ENCODE measurements around the gene CST9. TPM values are rescaled to one million over a fixed set of nuclear protein-coding genes. Genes with fewer than 3 reads are reported as not detected.

CST9 gene
- total RNA-seq, 1 experiment from 2014 or later, result not detected

DNA sequence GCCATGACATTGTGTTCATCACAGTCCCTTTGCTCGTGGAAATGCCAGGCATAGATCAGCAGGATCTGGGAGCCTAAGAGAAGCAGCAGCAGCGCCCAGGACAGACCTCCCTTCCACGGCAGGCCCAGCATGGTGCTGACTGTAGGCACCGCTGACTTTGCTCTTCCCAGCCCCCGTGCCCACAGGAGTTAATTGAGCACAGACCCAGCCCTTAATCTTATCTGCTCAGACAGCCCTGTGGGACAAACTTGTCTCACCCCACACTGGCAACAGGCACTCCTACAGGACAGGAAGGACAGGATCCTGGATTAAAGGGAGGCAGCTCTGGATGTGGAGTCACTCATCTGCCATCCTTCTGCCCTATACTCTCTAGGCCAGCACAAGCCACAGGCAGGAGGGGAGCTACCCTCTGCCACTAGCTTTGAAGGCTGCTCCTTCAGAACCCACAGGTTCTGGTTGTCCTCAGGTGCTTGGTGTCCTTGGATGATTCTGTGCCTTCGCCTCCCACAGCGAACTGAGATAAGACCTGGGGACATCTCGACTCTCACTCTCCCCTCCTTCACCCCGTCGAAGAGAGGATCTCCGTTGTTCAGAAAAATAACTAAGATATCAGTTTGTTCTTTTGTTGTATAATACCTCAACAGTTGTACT lies 37.3 kb downstream of the CST9 start, which contains the start of gene CST9L (continued):
- no peak for TF ChIP-seq ZNF274 (IDR thresholded peaks at IDR 0.05; ENCODE audit: low read depth, low read length)
- no peak for TF ChIP-seq FOSL1 (IDR thresholded peaks at IDR 0.05; ENCODE audit: low read depth)
- TF ChIP-seq EGR1 (IDR thresholded peaks at IDR 0.05; ENCODE audit: low read depth), result no peak
- TF ChIP-seq, protein P1, sequence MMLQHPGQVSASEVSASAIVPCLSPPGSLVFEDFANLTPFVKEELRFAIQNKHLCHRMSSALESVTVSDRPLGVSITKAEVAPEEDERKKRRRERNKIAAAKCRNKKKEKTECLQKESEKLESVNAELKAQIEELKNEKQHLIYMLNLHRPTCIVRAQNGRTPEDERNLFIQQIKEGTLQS (IDR thresholded peaks at IDR 0.05), result no peak
- no peak for TF ChIP-seq POLR2AphosphoS5 (IDR thresholded peaks at IDR 0.05; ENCODE audit: low read depth, low read length)
- no peak for TF ChIP-seq SIN3A (IDR thresholded peaks at IDR 0.05; ENCODE audit: low read depth)
- no peak for TF ChIP-seq TCF7L2 (IDR thresholded peaks at IDR 0.05; ENCODE audit: borderline replicate concordance, extremely low read depth, insufficient read depth, insufficient read length)
- no peak for TF ChIP-seq SP1 (IDR thresholded peaks at IDR 0.05; ENCODE audit: low read depth)
- no peak for TF ChIP-seq EZH2phosphoT487 (IDR thresholded peaks at IDR 0.05; ENCODE audit: borderline replicate concordance)

DNA sequence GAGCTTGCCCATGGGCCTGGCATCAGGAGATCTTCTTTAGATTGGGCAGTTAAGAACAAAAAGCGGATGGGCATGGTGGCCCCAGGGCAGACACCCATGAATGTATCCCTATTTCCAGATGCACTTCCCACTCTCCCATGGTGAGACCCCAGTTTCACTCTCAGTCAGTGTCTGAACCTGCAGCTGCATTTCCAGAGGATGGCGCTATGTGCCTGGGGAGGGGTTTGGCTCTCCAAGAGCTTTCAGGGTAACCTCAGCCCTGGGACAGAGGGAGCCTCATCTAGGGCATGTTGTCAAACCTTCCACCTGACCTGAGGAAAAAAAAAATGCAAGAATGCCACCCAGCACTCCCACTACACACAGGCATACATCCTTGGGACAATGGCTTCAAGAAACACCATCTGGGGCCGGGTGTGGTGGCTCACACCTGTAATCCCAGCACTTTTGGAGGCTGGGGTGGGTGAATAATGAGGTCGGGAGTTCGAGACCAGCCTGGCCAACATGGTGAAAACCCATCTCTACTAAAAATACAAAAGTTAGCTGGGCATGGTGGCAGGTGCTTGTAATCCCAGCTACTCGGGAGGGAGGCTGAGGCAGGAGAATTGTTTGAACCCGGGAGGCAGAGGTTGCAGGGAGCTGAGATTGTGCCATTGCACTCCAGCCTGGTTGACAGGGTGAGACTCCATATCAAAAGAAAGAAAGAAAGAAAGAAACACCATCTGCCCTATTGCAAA lies 39.4 kb downstream of the CST9 start:
- Histone ChIP-seq H3K4me1 (ENCODE audit: control insufficient read depth in 1 of 2, insufficient read depth in 2 of 2, low read length in 2 of 2) (no peaks in the 10 kb centered on the region), H2AFZ (ENCODE audit: low read depth, low read length, poor library complexity, severe bottlenecking) (no peak overlapping the region), H3K9me3 (ENCODE audit: control insufficient read depth in 1 of 2, insufficient read depth in 1 of 2, low read depth in 1 of 2, low read length in 2 of 2) (0 out of 4 replicates have a peak, but pooled peaks cover 0 to 3% of the 10 kb centered on the region in 2 experiments), H3K4me3 (replicated peaks in 1 of 2; ENCODE audit: low read depth in 1 of 2, low read length in 2 of 2) (no peak overlapping the region), H3K27me3 (ENCODE audit: insufficient read depth, low read length) (peaks cover 26% of the 10 kb centered on the region), H4K20me1 (ENCODE audit: insufficient read depth) (no peaks in the 10 kb centered on the region), H3K9ac (ENCODE audit: low read length) (no peak overlapping the region), H3K79me2 (ENCODE audit: insufficient read depth, low read length) (no peaks in the 10 kb centered on the region), H3K36me3 (ENCODE audit: control insufficient read depth in 1 of 2, insufficient read depth in 2 of 2, low read length in 2 of 2) (no peaks in the 10 kb centered on the region), H3K4me2 (ENCODE audit: low read length) (no peak overlapping the region), H3K27ac (ENCODE audit: low read depth, low read length) (no peak overlapping the region), H3K9me2 (ENCODE audit: insufficient read depth) (no peaks in the 10 kb centered on the region)
- ATAC-seq, result no peak
- DNase-seq (ENCODE audit: low read depth, low spot score), result no peak
- ChIA-PET CTCF (no interaction called here), POLR2A (no interaction called here), RAD21 (ENCODE audit: low non-redundant PET in 1 of 2, low total read pairs in 2 of 2, uncharacterized antibody in 2 of 2, unreplicated experiment in 2 of 2) (no interaction called here)
- no TSS peak for BruUV-seq (replicated peaks)
- TF ChIP-seq ZFX (IDR thresholded peaks at IDR 0.05) (no peak), YY1 (IDR thresholded peaks at IDR 0.05; ENCODE audit: extremely low read depth, insufficient replicate concordance, low read depth, low read length) (no peak), EGR1 (IDR thresholded peaks at IDR 0.05; ENCODE audit: low read depth) (no peak), EZH2 (IDR thresholded peaks at IDR 0.05) (no peak), RAD21 (IDR thresholded peaks at IDR 0.05; ENCODE audit: low read depth) (no peak), CTCF (IDR thresholded peaks at IDR 0.05 in 2 of 3, conservative IDR thresholded peaks at IDR 0.05 in 1 of 3; ENCODE audit: borderline replicate concordance in 1 of 3, insufficient read depth in 1 of 3, low read depth in 2 of 3, low read length in 2 of 3) (no peak), EZH2phosphoT487 (IDR thresholded peaks at IDR 0.05; ENCODE audit: borderline replicate concordance) (no peak), TCF7L2 (IDR thresholded peaks at IDR 0.05; ENCODE audit: borderline replicate concordance, extremely low read depth, insufficient read depth, insufficient read length) (no peak), FOSL1 (IDR thresholded peaks at IDR 0.05; ENCODE audit: low read depth) (no peak), CBX3 (IDR thresholded peaks at IDR 0.05; ENCODE audit: low read depth) (no peak), POLR2AphosphoS5 (IDR thresholded peaks at IDR 0.05; ENCODE audit: low read depth, low read length) (no peak), SIN3A (IDR thresholded peaks at IDR 0.05; ENCODE audit: low read depth) (no peak), ZNF274 (IDR thresholded peaks at IDR 0.05; ENCODE audit: low read depth, low read length) (no peak), POLR2A (IDR thresholded peaks at IDR 0.05; ENCODE audit: borderline replicate concordance, extremely low read depth, insufficient read depth, insufficient read length) (no peak), ZBTB33 (IDR thresholded peaks at IDR 0.05; ENCODE audit: extremely low read depth, insufficient replicate concordance, low read length) (no peak)
- TF ChIP-seq, protein P1 (IDR thresholded peaks at IDR 0.05), result no peak
- intact Hi-C loops (cut with micrococcal nuclease), result no loop called here

All from HCT116 (cell line).